ENCODE measurements around the gene GFRA4. TPM values are rescaled to one million over a fixed set of nuclear protein-coding genes. Genes with fewer than 3 reads are reported as not detected.

The GFRA4 gene
- total RNA-seq, 1 experiment from 2014 or later, result not detected

- Histone ChIP-seq H3K27me3 (replicated peaks; ENCODE audit: insufficient read depth, low read depth, low read length, poor library complexity) (no peaks in the 10 kb centered on the region), H3K4me1 (ENCODE audit: insufficient read depth, low read length, poor library complexity, severe bottlenecking) (no peaks in the 10 kb centered on the region), H3K4me3 (ENCODE audit: low read depth, low read length, poor library complexity, severe bottlenecking) (no peak overlapping the region), H3K27ac (ENCODE audit: low read depth, low read length, poor library complexity, severe bottlenecking) (no peak overlapping the region), H3K9me3 (ENCODE audit: low read depth, low read length, poor library complexity, severe bottlenecking) (no peaks in the 10 kb centered on the region), H3K36me3 (ENCODE audit: insufficient read depth, low read length, poor library complexity, severe bottlenecking) (no peaks in the 10 kb centered on the region)
- intact Hi-C loops (cut with micrococcal nuclease; ENCODE audit: unreplicated experiment), result no loop called here
- no peak for DNase-seq (ENCODE audit: low spot score)
- BruUV-seq (replicated peaks), result no TSS peak
- POLR2A ChIA-PET (ENCODE audit: low non-redundant PET), result no interaction called here
- TF ChIP-seq CTCF (conservative IDR thresholded peaks at IDR 0.05; ENCODE audit: low read depth, low read length) (no peak), EZH2 (IDR thresholded peaks at IDR 0.05; ENCODE audit: borderline replicate concordance, low read depth, low read length, poor library complexity, severe bottlenecking) (no peak)
- CTCF ChIA-PET, result no interaction called here
Measured at GRCh38 chr20:3635346-3635745, 27.9 kb downstream of the GFRA4 start.

GRCh38 chr20:3633913-3634478, 29.2 kb downstream of the GFRA4 start:
- no peaks in the 10 kb centered on the region for H3K4me1 ChIP-seq (ENCODE audit: insufficient read depth, low read length, poor library complexity, severe bottlenecking)
- TF ChIP-seq CTCF (conservative IDR thresholded peaks at IDR 0.05; ENCODE audit: low read depth, low read length) (no peak), EZH2 (IDR thresholded peaks at IDR 0.05; ENCODE audit: borderline replicate concordance, low read depth, low read length, poor library complexity, severe bottlenecking) (no peak)
- intact Hi-C loops (cut with micrococcal nuclease; ENCODE audit: unreplicated experiment), result no loop called here
- no TSS peak for BruUV-seq (replicated peaks)
- no peaks in the 10 kb centered on the region for H3K9me3 ChIP-seq (ENCODE audit: low read depth, low read length, poor library complexity, severe bottlenecking)
- DNase-seq (ENCODE audit: low spot score), result no peak
- ChIA-PET POLR2A (ENCODE audit: low non-redundant PET) (no interaction called here), CTCF (no interaction called here)
- H3K4me3 ChIP-seq (ENCODE audit: low read depth, low read length, poor library complexity, severe bottlenecking), result no peak overlapping the region
- no peaks in the 10 kb centered on the region for H3K36me3 ChIP-seq (ENCODE audit: insufficient read depth, low read length, poor library complexity, severe bottlenecking)
- no peaks in the 10 kb centered on the region for H3K27me3 ChIP-seq (replicated peaks; ENCODE audit: insufficient read depth, low read depth, low read length, poor library complexity)
- no peak overlapping the region for H3K27ac ChIP-seq (ENCODE audit: low read depth, low read length, poor library complexity, severe bottlenecking)

GRCh38 chr20:3632311-3633004, 30.7 kb downstream of the GFRA4 start:
- TF ChIP-seq EZH2 (IDR thresholded peaks at IDR 0.05; ENCODE audit: borderline replicate concordance, low read depth, low read length, poor library complexity, severe bottlenecking), result no peak
- TF ChIP-seq CTCF (conservative IDR thresholded peaks at IDR 0.05; ENCODE audit: low read depth, low read length), result peak; percentile 28; the same call in 1 of the 2 replicates
- no peak for DNase-seq (ENCODE audit: low spot score)
- Histone ChIP-seq H3K4me3 (ENCODE audit: low read depth, low read length, poor library complexity, severe bottlenecking) (no peak overlapping the region), H3K4me1 (ENCODE audit: insufficient read depth, low read length, poor library complexity, severe bottlenecking) (no peaks in the 10 kb centered on the region), H3K36me3 (ENCODE audit: insufficient read depth, low read length, poor library complexity, severe bottlenecking) (no peaks in the 10 kb centered on the region), H3K9me3 (ENCODE audit: low read depth, low read length, poor library complexity, severe bottlenecking) (no peaks in the 10 kb centered on the region), H3K27me3 (replicated peaks; ENCODE audit: insufficient read depth, low read depth, low read length, poor library complexity) (no peaks in the 10 kb centered on the region), H3K27ac (ENCODE audit: low read depth, low read length, poor library complexity, severe bottlenecking) (no peak overlapping the region)
- CTCF ChIA-PET, result no interaction called here
- POLR2A ChIA-PET (ENCODE audit: low non-redundant PET), result no interaction called here
- BruUV-seq (replicated peaks), result no TSS peak
- intact Hi-C loops (cut with micrococcal nuclease; ENCODE audit: unreplicated experiment), result no loop called here

Measured in A673 (cell line).